HepG2 (cell line): ENCODE results near the gene TGM3. TPM values are rescaled to one million over a fixed set of nuclear protein-coding genes. Genes with fewer than 3 reads are reported as not detected.

Experiments
- ATAC-seq: fragments of 200-7000 bp; cut with Tn5 transposase; 3 replicates; pipeline ENCODE4 v1.9.1; 2020; ENCODE audit warnings: mild to moderate bottlenecking, moderate library complexity
- BruUV-seq: library from RNA; stranded (reverse); fragments of 400-500 nt; replicated peaks from 2 replicates; lab custom pipeline; 2021; lab: Mats Ljungman, UMichigan
- CTCF ChIA-PET: fragments of 300-600 bp; formaldehyde crosslinking; extraction: SDS; loops from one replicate; lab custom pipeline; 2021; ENCODE audit warnings: low total read pairs, inconsistent platforms, low intra/inter-chr PET ratio; lab: Yijun Ruan, JAX
- POLR2A ChIA-PET: fragments of 350-600 bp; sonication (Branson Sonifier 250); formaldehyde crosslinking; loops from one replicate; lab custom pipeline; 2020; ENCODE audit warnings: antibody characterized with exemption, inconsistent platforms; lab: Yijun Ruan, JAX
- DNase-seq: peaks from one replicate; pipeline ENCODE4 v3.0.0-alpha.2; 2015; ENCODE audit warnings: low spot score
- FAIRE-seq: peaks from 3 replicates; lab custom pipeline; 2011; peaks lifted over from hg19 to GRCh38; lab: Jason Lieb, UNC
- H2AFZ ChIP-seq: one replicate; pipeline ENCODE4 v1.6.1; 2011; ENCODE audit warnings: low read length, inconsistent platforms
- H3K27ac ChIP-seq: fragments of 300-600 bp; 3 replicates; pipeline ENCODE4 v1.8.0; 2011; ENCODE audit warnings: mixed run types, mild to moderate bottlenecking, mixed read lengths, low read length, inconsistent platforms; ENCODE audit not compliant: insufficient read depth; ENCODE audit errors: extremely low read length
- H3K27me3 ChIP-seq, 2 experiments: fragments of 200-600 bp in 1 of 2; 2 replicates in 1 of 2; 3 replicates in 1 of 2; pipeline versions ENCODE4 v1.6.0 to v1.8.0; 2011; ENCODE audit warnings: low read length in 2 of 2, mild to moderate bottlenecking in 2 of 2, moderate library complexity in 2 of 2, inconsistent platforms in 1 of 2; ENCODE audit not compliant: insufficient read depth in 2 of 2, control insufficient read depth in 1 of 2
- H3K36me3 ChIP-seq, 2 experiments: fragments of 200-600 bp in 1 of 2; replicated peaks in 1 of 2; 2 replicates in 1 of 2; 3 replicates in 1 of 2; pipeline versions ENCODE4 v1.5.1 to v1.8.0; 2011; ENCODE audit warnings: low read length in 2 of 2, inconsistent platforms in 1 of 2; ENCODE audit not compliant: insufficient read depth in 2 of 2, control insufficient read depth in 1 of 2
- H3K4me1 ChIP-seq: 2 replicates; pipeline ENCODE4 v1.5.1; 2012; ENCODE audit warnings: low read length, inconsistent platforms; ENCODE audit not compliant: insufficient read depth
- H3K4me2 ChIP-seq: 2 replicates; pipeline ENCODE4 v1.6.0; 2011; ENCODE audit warnings: low read depth, low read length, inconsistent platforms
- H3K4me3 ChIP-seq, 3 experiments: fragments of 200-600 bp in 1 of 3; sonication (generic), shearing (Covaris generic) in 1 of 3; replicated peaks in 1 of 3; 2 replicates each; pipeline ENCODE4 v1.5.1; 2011 to 2016; ENCODE audit warnings: low read length in 3 of 3, inconsistent platforms in 2 of 3, low read depth in 2 of 3, mild to moderate bottlenecking in 2 of 3, control low read depth in 1 of 3, mixed read lengths in 1 of 3; ENCODE audit not compliant: insufficient read depth in 1 of 3
- H3K79me2 ChIP-seq: one replicate; pipeline ENCODE4 v1.6.1; 2011; ENCODE audit warnings: low read length, inconsistent platforms; ENCODE audit not compliant: insufficient read depth
- H3K9ac ChIP-seq: 2 replicates; pipeline ENCODE4 v1.6.0; 2011; ENCODE audit warnings: mild to moderate bottlenecking, low read depth, low read length, inconsistent platforms; ENCODE audit not compliant: insufficient read depth
- H3K9me3 ChIP-seq: 2 replicates; pipeline ENCODE4 v1.5.1; 2012; ENCODE audit warnings: mild to moderate bottlenecking, low read length
- H4K20me1 ChIP-seq: 2 replicates; pipeline ENCODE4 v1.6.0; 2011; ENCODE audit warnings: inconsistent platforms, mild to moderate bottlenecking, low read length, moderate library complexity; ENCODE audit not compliant: insufficient read depth
- FLYWCH1 ChIP-seq: sonication (generic); formaldehyde crosslinking; IDR thresholded peaks from 2 replicates; pipeline ENCODE4 v1.8.1; 2023; ENCODE audit warnings: mild to moderate bottlenecking, missing genetic modification reagents
- MED1 ChIP-seq: sonication (generic); formaldehyde crosslinking; IDR thresholded peaks from 2 replicates; pipeline ENCODE4 v1.4.0; 2020; ENCODE audit warnings: missing genetic modification reagents
- RFX1 ChIP-seq: fragments of 450-650 bp; IDR thresholded peaks from 2 replicates; pipeline ENCODE4 v1.6.1; 2017
- TOE1 ChIP-seq: sonication (generic); formaldehyde crosslinking; IDR thresholded peaks from 2 replicates; pipeline ENCODE4 v1.4.0; 2020; ENCODE audit warnings: mild to moderate bottlenecking, missing genetic modification reagents
- ZFX ChIP-seq: sonication (generic); formaldehyde crosslinking; IDR thresholded peaks from 2 replicates; pipeline ENCODE4 v1.4.0; 2020; ENCODE audit warnings: mild to moderate bottlenecking, low read depth, missing genetic modification reagents, moderate library complexity
- ZNF207 ChIP-seq: fragments of 450-650 bp; IDR thresholded peaks from 2 replicates; pipeline ENCODE4 v1.6.1; 2016; ENCODE audit warnings: antibody characterized with exemption, borderline replicate concordance
- WGBS: methylation state at CpG from one replicate; pipeline ENCODE4 v1.1.6; 2017; ENCODE audit warnings: low lambda C conversion rate; 5-methylcytosine and 5-hydroxymethylcytosine counted together
- in situ Hi-C: cut with HindIII; loops from 2 replicates; pipeline ENCODE4 v1.10.0; 2017; ENCODE audit warnings: low pct_unique_long_range_greater_than_20kb; ENCODE audit not compliant: extremely low pct_ligation_motif_present
- intact Hi-C: fragments of 100-400 bp; cut with micrococcal nuclease; formaldehyde crosslinking; loops from one replicate; pipeline ENCODE4 v1.10.0; 2022; ENCODE audit not compliant: unreplicated experiment
- polyA plus RNA-seq, 8 experiments: library from polyadenylated mRNA; depleted of rRNA in 3 of 8; stranded (reverse) in 7 of 8; unstranded in 1 of 8; fragments of >200 nt; fragmentation: Illumina TruSeq in 4 of 8; extraction: Trizol in 4 of 8; gene quantifications; 2 replicates each; pipeline versions ENCODE4 v1.2.1 to v1.2.3, GENCODE V29; 2011 to 2016; ENCODE audit warnings: low read depth in 4 of 8, missing spikeins in 1 of 8, mixed read lengths in 1 of 8; ENCODE audit not compliant: insufficient read depth in 1 of 8
- total RNA-seq, 5 experiments: library from RNA; depleted of rRNA; stranded (reverse); fragments of >200 nt; fragmentation: Illumina TruSeq; extraction: Trizol; gene quantifications; 2 replicates each; pipeline ENCODE4 v1.2.3, GENCODE V29; 2016; ENCODE audit warnings: low read depth in 1 of 5

Gene TGM3
- total and polyA plus RNA-seq, 2 of the 13 experiments (the other 11 are each of a cell fraction or from before 2014, with no cell fraction given): not detected

DNA sequence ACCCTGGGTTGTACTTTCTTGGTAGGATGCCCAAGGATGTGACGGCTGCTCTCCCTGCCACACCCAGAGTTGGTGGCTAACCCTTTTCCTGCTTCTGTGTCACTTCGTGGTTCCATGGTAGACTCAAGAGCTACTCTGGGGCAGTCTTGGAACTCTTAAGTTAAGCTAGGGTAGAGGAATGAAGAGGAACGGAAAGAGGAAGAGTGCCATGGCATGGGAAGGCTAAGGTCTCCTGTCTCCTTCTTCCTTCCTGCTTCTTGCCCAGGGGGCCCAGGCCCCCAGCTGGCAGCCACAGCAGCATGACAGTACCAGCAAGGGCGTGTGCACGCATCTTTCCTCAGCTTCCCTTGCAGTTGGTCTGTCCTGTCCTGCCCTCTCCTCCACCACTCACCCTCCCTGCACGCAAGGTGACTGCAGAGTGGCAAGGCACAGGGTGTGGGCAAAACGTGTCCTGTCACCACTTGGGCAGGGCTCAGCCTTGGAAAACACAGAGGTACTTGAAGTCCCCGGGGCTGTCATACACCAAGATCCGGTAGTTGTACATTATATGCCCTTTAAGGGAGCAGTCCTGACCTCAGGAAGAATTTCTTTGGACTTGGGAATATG is 39.8 kb upstream of the TGM3 start:
- FAIRE-seq (no peak), ATAC-seq (no peak), DNase-seq (no peak)
- Histone ChIP-seq H3K79me2 (no peaks in the 10 kb centered on the region), H3K4me2 (no peak overlapping the region), H4K20me1 (no peaks in the 10 kb centered on the region), H2AFZ (no peak overlapping the region), H3K9me3 (no peaks in the 10 kb centered on the region), H3K27ac (no peak overlapping the region), H3K9ac (no peak overlapping the region), H3K27me3 (peaks cover 2 to 4% of the 10 kb centered on the region in 2 experiments; a peak in 1 of 5 replicates), H3K4me1 (peaks cover 6% of the 10 kb centered on the region), H3K36me3 (no peaks in the 10 kb centered on the region), H3K4me3 (no peak overlapping the region)
- 47% methylated on average over 9 of the region's 9 CpGs for WGBS
- CTCF ChIA-PET: no interaction called here
- POLR2A ChIA-PET: no interaction called here
- in situ Hi-C loops: no loop called here
- intact Hi-C loops: no loop called here
- BruUV-seq: no TSS peak
- no peak for TF ChIP-seq RFX1
- no peak for TF ChIP-seq ZFX (CRISPR knock-in tag)
- no peak for TF ChIP-seq TOE1

DNA sequence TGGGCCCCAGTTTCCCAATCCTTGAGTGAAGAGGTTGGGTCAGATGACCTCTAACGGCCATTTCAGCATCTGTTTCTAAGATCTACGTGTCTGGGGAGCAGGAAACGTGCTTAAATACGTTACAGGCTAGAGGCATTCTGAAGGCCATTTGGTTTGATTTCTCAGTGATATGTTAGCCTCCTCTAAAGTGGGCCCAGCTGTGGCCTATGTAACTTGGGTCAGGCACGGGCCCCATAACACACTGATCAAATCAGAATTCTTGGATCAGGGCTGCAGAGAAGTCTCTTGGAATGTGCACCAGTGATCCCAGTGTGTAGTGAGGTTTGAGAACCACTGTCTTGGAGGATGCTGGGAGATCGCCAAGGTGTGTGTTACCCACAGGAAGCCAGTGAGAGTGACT is 36.1 kb upstream of the TGM3 start:
- H2AFZ ChIP-seq: no peak overlapping the region
- POLR2A ChIA-PET: no interaction called here
- ATAC-seq: no peak
- H3K27ac ChIP-seq: no peak overlapping the region
- peaks cover 2 to 4% of the 10 kb centered on the region in 2 experiments; a peak in 1 of 5 replicates for H3K27me3 ChIP-seq
- no peak overlapping the region for H3K4me2 ChIP-seq
- no peak for DNase-seq
- H3K9ac ChIP-seq: no peak overlapping the region
- no TSS peak for BruUV-seq
- 28% methylated on average over 6 of the region's 6 CpGs for WGBS
- intact Hi-C loops: no loop called here
- H4K20me1 ChIP-seq: no peaks in the 10 kb centered on the region
- in situ Hi-C loops: no loop called here
- no peak for FAIRE-seq
- no peaks in the 10 kb centered on the region for H3K79me2 ChIP-seq
- no peak overlapping the region for H3K4me3 ChIP-seq
- no peaks in the 10 kb centered on the region for H3K36me3 ChIP-seq
- CTCF ChIA-PET: no interaction called here
- H3K4me1 ChIP-seq: peaks cover 39% of the 10 kb centered on the region
- no peaks in the 10 kb centered on the region for H3K9me3 ChIP-seq
- TF ChIP-seq ZNF207 (no peak), FLYWCH1 (CRISPR knock-in tag) (no peak), MED1 (no peak)
